GM23338 (cell line): ENCODE data around the gene RNU6-9. TPM values are rescaled to one million over a fixed set of nuclear protein-coding genes. Genes with fewer than 3 reads are reported as not detected.

ENCODE experiments used
- ATAC-seq: fragments of 200-7000 bp; cut with Tn5 transposase; 3 replicates; pipeline ENCODE4 v1.9.1; 2020
- DNase-seq: peaks from one replicate; pipeline ENCODE4 v3.0.0-alpha.2; 2015; ENCODE audit warnings: low spot score
- H2AFZ ChIP-seq: fragments of 200-600 bp; sonication (generic); 2 replicates; pipeline ENCODE4 v1.8.0; 2016; ENCODE audit warnings: antibody characterized with exemption, mild to moderate bottlenecking, moderate library complexity
- H3F3A ChIP-seq: fragments of 200-600 bp; sonication (generic); replicated peaks from 2 replicates; pipeline ENCODE4 v1.8.0; 2017; ENCODE audit warnings: antibody characterized with exemption, mixed run types, low read depth
- H3K27ac ChIP-seq: fragments of 200-600 bp; sonication (generic); 2 replicates; pipeline ENCODE4 v1.6.1; 2016; ENCODE audit warnings: low read depth
- H3K27me3 ChIP-seq: fragments of 200-600 bp; sonication (generic); 2 replicates; pipeline ENCODE4 v1.8.0; 2016; ENCODE audit warnings: mild to moderate bottlenecking, mixed run types, moderate library complexity; ENCODE audit not compliant: insufficient read depth
- H3K36me3 ChIP-seq: fragments of 200-600 bp; sonication (generic); 2 replicates; pipeline ENCODE4 v1.8.0; 2016; ENCODE audit warnings: mild to moderate bottlenecking; ENCODE audit not compliant: insufficient read depth
- H3K4me1 ChIP-seq: fragments of 200-600 bp; sonication (generic); 2 replicates; pipeline ENCODE4 v1.8.0; 2016; ENCODE audit warnings: mild to moderate bottlenecking, moderate library complexity; ENCODE audit not compliant: insufficient read depth
- H3K4me2 ChIP-seq: fragments of 200-600 bp; sonication (generic); 2 replicates; pipeline ENCODE4 v1.7.1; 2017; ENCODE audit warnings: mixed run types
- H3K4me3 ChIP-seq: fragments of 200-600 bp; sonication (generic); 2 replicates; pipeline ENCODE4 v1.6.1; 2016; ENCODE audit warnings: mixed run types
- H3K79me2 ChIP-seq: fragments of 200-600 bp; sonication (generic); replicated peaks from 2 replicates; pipeline ENCODE4 v1.8.0; 2017; ENCODE audit warnings: mild to moderate bottlenecking; ENCODE audit not compliant: insufficient read depth
- H3K9me2 ChIP-seq: fragments of 200-600 bp; sonication (generic); 2 replicates; pipeline ENCODE4 v1.8.0; 2017; ENCODE audit not compliant: insufficient read depth
- H4K20me1 ChIP-seq: fragments of 200-600 bp; sonication (generic); replicated peaks from 2 replicates; pipeline ENCODE4 v1.8.0; 2017; ENCODE audit warnings: mild to moderate bottlenecking; ENCODE audit not compliant: insufficient read depth
- H3K27ac Mint-ChIP-seq: 2 replicates; pipeline ENCODE4 v1.8.0; 2020; ENCODE audit warnings: inconsistent platforms, mild to moderate bottlenecking, moderate library complexity, mixed read lengths
- H3K27me3 Mint-ChIP-seq: 3 replicates; pipeline ENCODE4 v1.8.0; 2022; ENCODE audit warnings: low read depth, mild to moderate bottlenecking, moderate library complexity, mixed read lengths, inconsistent platforms; ENCODE audit not compliant: insufficient read depth, poor library complexity
- H3K36me3 Mint-ChIP-seq: 3 replicates; pipeline ENCODE4 v1.8.0; 2021; ENCODE audit warnings: low read depth, mild to moderate bottlenecking, inconsistent platforms, moderate library complexity, mixed read lengths
- H3K4me1 Mint-ChIP-seq: 3 replicates; pipeline ENCODE4 v1.8.0; 2020; ENCODE audit warnings: mild to moderate bottlenecking, inconsistent platforms, mixed read lengths
- H3K4me3 Mint-ChIP-seq: 3 replicates; pipeline ENCODE4 v1.8.0; 2021; ENCODE audit warnings: moderate library complexity, mild to moderate bottlenecking, inconsistent platforms, mixed read lengths
- H3K9me3 Mint-ChIP-seq: 3 replicates; pipeline ENCODE4 v1.8.0; 2020; ENCODE audit warnings: moderate library complexity, mild to moderate bottlenecking, inconsistent platforms, mixed read lengths
- EZH2 ChIP-seq: fragments of 200-600 bp; sonication (generic); IDR thresholded peaks from one replicate; pipeline ENCODE4 v1.8.0; 2017; ENCODE audit warnings: antibody characterized with exemption, mild to moderate bottlenecking, low read depth; ENCODE audit not compliant: unreplicated experiment
- EZH2phosphoT487 ChIP-seq: fragments of 200-600 bp; sonication (generic); IDR thresholded peaks from one replicate; pipeline ENCODE4 v1.8.1; 2018; ENCODE audit warnings: antibody characterized with exemption; ENCODE audit not compliant: unreplicated experiment
- JUNB ChIP-seq: IDR thresholded peaks from one replicate; pipeline ENCODE4 v1.6.1; 2016; ENCODE audit warnings: antibody characterized with exemption; ENCODE audit not compliant: unreplicated experiment
- NANOG ChIP-seq: IDR thresholded peaks from 2 replicates; pipeline ENCODE4 v1.6.1; 2016; ENCODE audit warnings: antibody characterized with exemption, borderline replicate concordance
- POLR2AphosphoS5 ChIP-seq: IDR thresholded peaks from 2 replicates; pipeline ENCODE4 v1.6.1; 2016; ENCODE audit warnings: antibody characterized with exemption, low read depth
- STAT1 ChIP-seq: IDR thresholded peaks from one replicate; pipeline ENCODE4 v1.6.1; 2016; ENCODE audit warnings: antibody characterized with exemption; ENCODE audit not compliant: unreplicated experiment
- ZNF331 ChIP-seq: fragments of 250-450 bp; sonication (Bioruptor Pico); IDR thresholded peaks from 2 replicates; pipeline ENCODE4 v1.5.0; 2020; ENCODE audit warnings: low read depth, mild to moderate bottlenecking, moderate library complexity
- polyA plus RNA-seq: library from polyadenylated mRNA; unstranded; fragments of >200 nt; fragmentation: Nextera tagmentation; extraction: Ambion mirVana; gene quantifications from 2 replicates; pipeline ENCODE4 v1.2.1, GENCODE V29; 2016
- total RNA-seq: library from RNA; depleted of rRNA; stranded (reverse); fragments of >200 nt; shearing (Covaris generic); gene quantifications from 2 replicates; pipeline ENCODE4 v1.2.3, GENCODE V29; 2014
- TF ChIP-seq, protein P1 (sequence below): IDR thresholded peaks from 2 replicates; pipeline ENCODE4 v1.6.1; 2016; ENCODE audit warnings: antibody characterized with exemption
- TF ChIP-seq, protein P2 (sequence below): IDR thresholded peaks from one replicate; pipeline ENCODE4 v1.6.1; 2018; ENCODE audit warnings: antibody characterized with exemption; ENCODE audit not compliant: unreplicated experiment

RNU6-9 gene
- total and polyA plus RNA-seq, 2 experiments from 2014 or later: not detected

DNA sequence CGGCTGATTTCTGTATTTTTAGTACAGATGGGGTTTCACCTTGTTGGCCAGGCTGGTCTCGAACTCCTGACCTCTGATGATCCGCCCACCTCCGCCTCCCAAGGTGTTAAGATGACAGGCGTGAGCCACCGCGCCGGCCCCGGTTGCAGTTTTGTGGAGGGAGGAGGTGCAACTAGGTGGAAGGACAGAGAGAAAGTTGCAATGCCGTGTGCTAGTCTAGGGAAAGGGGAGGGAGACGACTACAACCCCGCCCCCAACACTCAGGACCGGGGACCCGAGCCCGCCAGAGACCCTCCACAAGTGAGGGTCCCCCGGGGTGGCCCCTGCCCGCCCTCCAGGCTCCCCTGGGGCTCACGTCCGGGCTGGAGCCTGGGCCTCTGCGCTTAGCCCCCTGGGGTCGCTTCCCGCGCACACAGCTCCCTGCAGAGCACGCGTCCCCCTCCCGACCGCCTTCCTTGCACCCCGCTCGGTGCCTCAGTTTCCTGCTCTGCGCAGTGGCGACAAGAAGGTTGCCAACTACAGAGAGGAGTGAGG lies 31.3 kb downstream of the RNU6-9 start:
- Histone ChIP-seq H2AFZ (peak overlapping the region; percentile 80), H3K79me2 (peaks cover 27% of the 10 kb centered on the region), H4K20me1 (no peaks in the 10 kb centered on the region; the same call in none of the 2 replicates), H3K36me3 (no peaks in the 10 kb centered on the region), H3K27me3 (peaks cover 28% of the 10 kb centered on the region), H3F3A (0 out of 2 replicates have a peak, but pooled peaks cover 11% of the 10 kb centered on the region), H3K4me3 (peak overlapping the region; percentile 89), H3K27ac (no peak overlapping the region), H3K4me2 (peak overlapping the region; percentile 88), H3K9me2 (no peaks in the 10 kb centered on the region), H3K4me1 (peaks cover 10% of the 10 kb centered on the region)
- Mint-ChIP-seq H3K9me3 (no peaks in the 10 kb centered on the region; the same call in 2 of the 3 replicates), H3K36me3 (no peaks in the 10 kb centered on the region; the same call in 1 of the 3 replicates), H3K4me3 (peak overlapping the region; percentile 73), H3K27ac (no peak overlapping the region), H3K4me1 (peaks cover 9% of the 10 kb centered on the region; the same call in 2 of the 3 replicates), H3K27me3 (peaks cover 28% of the 10 kb centered on the region)
- TF ChIP-seq JUNB: no peak
- TF ChIP-seq, protein P1, sequence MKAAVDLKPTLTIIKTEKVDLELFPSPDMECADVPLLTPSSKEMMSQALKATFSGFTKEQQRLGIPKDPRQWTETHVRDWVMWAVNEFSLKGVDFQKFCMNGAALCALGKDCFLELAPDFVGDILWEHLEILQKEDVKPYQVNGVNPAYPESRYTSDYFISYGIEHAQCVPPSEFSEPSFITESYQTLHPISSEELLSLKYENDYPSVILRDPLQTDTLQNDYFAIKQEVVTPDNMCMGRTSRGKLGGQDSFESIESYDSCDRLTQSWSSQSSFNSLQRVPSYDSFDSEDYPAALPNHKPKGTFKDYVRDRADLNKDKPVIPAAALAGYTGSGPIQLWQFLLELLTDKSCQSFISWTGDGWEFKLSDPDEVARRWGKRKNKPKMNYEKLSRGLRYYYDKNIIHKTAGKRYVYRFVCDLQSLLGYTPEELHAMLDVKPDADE: no peak
- TF ChIP-seq STAT1: no peak
- no peak for TF ChIP-seq EZH2phosphoT487
- no peak for TF ChIP-seq POLR2AphosphoS5
- TF ChIP-seq, protein P2, sequence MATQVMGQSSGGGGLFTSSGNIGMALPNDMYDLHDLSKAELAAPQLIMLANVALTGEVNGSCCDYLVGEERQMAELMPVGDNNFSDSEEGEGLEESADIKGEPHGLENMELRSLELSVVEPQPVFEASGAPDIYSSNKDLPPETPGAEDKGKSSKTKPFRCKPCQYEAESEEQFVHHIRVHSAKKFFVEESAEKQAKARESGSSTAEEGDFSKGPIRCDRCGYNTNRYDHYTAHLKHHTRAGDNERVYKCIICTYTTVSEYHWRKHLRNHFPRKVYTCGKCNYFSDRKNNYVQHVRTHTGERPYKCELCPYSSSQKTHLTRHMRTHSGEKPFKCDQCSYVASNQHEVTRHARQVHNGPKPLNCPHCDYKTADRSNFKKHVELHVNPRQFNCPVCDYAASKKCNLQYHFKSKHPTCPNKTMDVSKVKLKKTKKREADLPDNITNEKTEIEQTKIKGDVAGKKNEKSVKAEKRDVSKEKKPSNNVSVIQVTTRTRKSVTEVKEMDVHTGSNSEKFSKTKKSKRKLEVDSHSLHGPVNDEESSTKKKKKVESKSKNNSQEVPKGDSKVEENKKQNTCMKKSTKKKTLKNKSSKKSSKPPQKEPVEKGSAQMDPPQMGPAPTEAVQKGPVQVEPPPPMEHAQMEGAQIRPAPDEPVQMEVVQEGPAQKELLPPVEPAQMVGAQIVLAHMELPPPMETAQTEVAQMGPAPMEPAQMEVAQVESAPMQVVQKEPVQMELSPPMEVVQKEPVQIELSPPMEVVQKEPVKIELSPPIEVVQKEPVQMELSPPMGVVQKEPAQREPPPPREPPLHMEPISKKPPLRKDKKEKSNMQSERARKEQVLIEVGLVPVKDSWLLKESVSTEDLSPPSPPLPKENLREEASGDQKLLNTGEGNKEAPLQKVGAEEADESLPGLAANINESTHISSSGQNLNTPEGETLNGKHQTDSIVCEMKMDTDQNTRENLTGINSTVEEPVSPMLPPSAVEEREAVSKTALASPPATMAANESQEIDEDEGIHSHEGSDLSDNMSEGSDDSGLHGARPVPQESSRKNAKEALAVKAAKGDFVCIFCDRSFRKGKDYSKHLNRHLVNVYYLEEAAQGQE: no peak
- no peak for TF ChIP-seq NANOG
- no peak for TF ChIP-seq ZNF331 (CRISPR knock-in tag)
- ATAC-seq (peak; percentile 0), DNase-seq (peak; percentile 63)

DNA sequence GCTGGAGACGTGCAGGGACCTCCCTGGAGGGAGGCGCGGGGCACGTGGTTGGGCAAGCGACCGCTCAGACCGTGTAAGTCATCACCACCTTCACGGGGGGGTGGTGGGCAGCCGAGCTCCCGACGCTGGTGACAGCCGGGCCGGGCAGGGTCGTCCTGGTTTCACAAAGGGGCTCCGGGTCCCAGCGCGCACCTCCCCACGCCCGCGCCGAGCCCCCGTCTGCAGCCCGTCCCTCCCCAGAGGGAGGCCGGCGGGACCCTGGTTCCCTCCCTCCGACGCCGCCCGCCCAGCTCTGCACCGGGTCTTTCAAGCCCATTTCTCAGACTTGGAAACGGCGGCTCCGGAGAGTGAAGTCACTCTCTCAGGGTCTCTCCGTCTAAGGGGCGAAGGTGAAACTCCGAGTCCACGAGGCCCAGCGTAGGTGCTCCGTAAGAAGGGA lies 31.8 kb downstream of the RNU6-9 start:
- DNase-seq (no peak), ATAC-seq (peak; percentile 71)
- H3F3A ChIP-seq: peaks cover 13% of the 10 kb centered on the region; the same call in 1 of the 2 replicates
- peaks cover 10% of the 10 kb centered on the region for H3K4me1 ChIP-seq
- no peaks in the 10 kb centered on the region; the same call in none of the 2 replicates for H4K20me1 ChIP-seq
- peak overlapping the region; percentile 89 for H3K4me3 ChIP-seq
- Mint-ChIP-seq H3K27ac (no peak overlapping the region), H3K27me3 (peaks cover 23% of the 10 kb centered on the region), H3K4me1 (peaks cover 9% of the 10 kb centered on the region; the same call in 2 of the 3 replicates), H3K36me3 (peaks cover 5% of the 10 kb centered on the region; the same call in 2 of the 3 replicates), H3K9me3 (no peaks in the 10 kb centered on the region; the same call in 2 of the 3 replicates), H3K4me3 (peak overlapping the region; percentile 69)
- peak overlapping the region; percentile 80 for H2AFZ ChIP-seq
- H3K27ac ChIP-seq: peak overlapping the region; percentile 83; the same call in 1 of the 2 replicates
- no peaks in the 10 kb centered on the region; the same call in 1 of the 2 replicates for H3K36me3 ChIP-seq
- TF ChIP-seq EZH2 (no peak), EZH2phosphoT487 (no peak), ZNF331 (CRISPR knock-in tag) (no peak)
- TF ChIP-seq, protein P1: no peak
- H3K9me2 ChIP-seq: no peaks in the 10 kb centered on the region
- H3K27me3 ChIP-seq: peaks cover 23% of the 10 kb centered on the region
- peaks cover 27% of the 10 kb centered on the region for H3K79me2 ChIP-seq
- peak overlapping the region; percentile 88 for H3K4me2 ChIP-seq
